OCI-LY1 (cell line): ENCODE data around the gene PPIE.

Source experiments
- CTCF ChIP-seq: fragments of 200-600 bp; sonication (generic), shearing (Covaris generic); IDR thresholded peaks from 2 replicates; pipeline ENCODE4 v1.5.1; 2017; ENCODE audit warnings: mild to moderate bottlenecking, antibody characterized with exemption, low read length, moderate library complexity, mixed read lengths
- EZH2 ChIP-seq: fragments of 200-600 bp; sonication (generic), shearing (Covaris generic); IDR thresholded peaks from 2 replicates; pipeline ENCODE4 v1.8.0; 2017; ENCODE audit warnings: borderline replicate concordance, mixed run types, mild to moderate bottlenecking, antibody characterized with exemption, low read length, moderate library complexity, mixed read lengths

DNA sequence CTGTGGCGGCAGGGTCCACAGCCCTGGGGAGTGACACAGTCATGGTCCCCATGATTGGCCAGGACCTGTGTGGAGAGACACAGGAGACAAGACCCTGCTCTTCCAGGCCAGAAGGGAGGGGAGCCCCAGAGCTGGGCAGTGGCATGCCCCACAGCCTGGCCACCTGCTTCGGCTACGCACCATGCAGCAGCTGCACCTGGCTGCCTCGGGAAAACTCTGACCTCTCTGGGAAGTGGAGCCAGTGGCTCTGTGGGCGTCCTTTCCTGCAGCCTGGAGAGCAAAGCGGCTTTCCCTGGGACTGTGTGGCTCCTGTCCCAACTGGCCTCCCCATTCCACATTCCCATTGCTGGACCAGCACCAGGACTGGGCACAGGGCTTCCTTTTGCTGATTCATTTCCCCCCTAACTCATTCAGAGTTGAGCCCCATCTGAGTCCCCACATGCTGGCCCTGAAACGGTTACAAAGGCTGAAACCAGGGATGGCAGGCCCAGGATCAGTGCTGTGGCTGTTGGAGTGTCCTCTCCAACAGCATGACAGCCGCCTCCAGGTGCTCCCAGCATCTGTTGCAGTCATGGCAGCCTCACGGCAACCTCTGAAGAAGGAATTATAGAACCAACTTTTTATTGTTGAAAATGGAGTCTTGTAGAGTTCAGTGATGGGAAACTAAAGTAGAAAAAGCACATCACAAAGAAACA is 17.4 kb downstream of the PPIE start:
- TF ChIP-seq CTCF (no peak), EZH2 (no peak)
